Tibial nerve (tissue), 4 donors: Measurements from ENCODE around the gene POLR1B. TPM values are rescaled to one million over a fixed set of nuclear protein-coding genes. Genes with fewer than 3 reads are reported as not detected.
"Not testable (repeated sequence)": the region's sequence is repeated elsewhere in the genome, so short reads cannot be mapped to it uniquely, and the experiment has no call there.

Source experiments
- DNase-seq, 2 donors: peaks; one replicate each; pipeline ENCODE4 v3.0.0-alpha.2; 2019; ENCODE audit warnings: low spot score in 2 of 2
- H3K27ac ChIP-seq, 4 donors: fragments of 200-600 bp; sonication (generic) in 3 of 4; one replicate each; pipeline ENCODE4 v1.5.1; 2017 to 2019; ENCODE audit warnings: mild to moderate bottlenecking in 1 of 4
- H3K27me3 ChIP-seq, 2 donors: fragments of 200-600 bp; sonication (generic) in 1 of 2; one replicate each; pipeline versions ENCODE4 v1.5.1 to v1.6.0; 2017 to 2019
- H3K36me3 ChIP-seq, 3 donors: fragments of 200-600 bp; sonication (generic); one replicate each; pipeline ENCODE4 v1.5.1; 2018 to 2019
- H3K4me1 ChIP-seq, 4 donors: fragments of 200-600 bp; sonication (generic) in 3 of 4; one replicate each; pipeline ENCODE4 v1.5.1; 2017 to 2019
- H3K4me3 ChIP-seq, 4 donors: fragments of 200-600 bp; sonication (generic) in 3 of 4; one replicate each; pipeline ENCODE4 v1.5.1; 2017 to 2019; ENCODE audit warnings: mild to moderate bottlenecking in 1 of 4, moderate library complexity in 1 of 4
- H3K9me3 ChIP-seq, 4 donors: fragments of 200-600 bp; sonication (generic) in 3 of 4; one replicate each; pipeline ENCODE4 v1.5.1; 2017 to 2019
- EP300 ChIP-seq, 2 donors: sonication (generic); formaldehyde crosslinking; IDR thresholded peaks; one replicate each; pipeline ENCODE4 v1.6.1; 2017; ENCODE audit warnings: antibody characterized with exemption in 2 of 2, mild to moderate bottlenecking in 1 of 2
- POLR2A ChIP-seq, 2 donors: fragments of 450-650 bp; IDR thresholded peaks; one replicate each; pipeline ENCODE4 v1.6.1; 2017; ENCODE audit warnings: antibody characterized with exemption in 2 of 2, mild to moderate bottlenecking in 2 of 2, moderate library complexity in 2 of 2
- WGBS, 2 donors: methylation state at CpG; one replicate each; pipeline ENCODE4 v1.1.5; 2018; 5-methylcytosine and 5-hydroxymethylcytosine counted together
- total RNA-seq, 4 donors: library from RNA; depleted of rRNA; stranded (reverse); fragments of >200 nt; gene quantifications; one replicate each; pipeline ENCODE4 v1.1.0, GENCODE V29; 2016
- TF ChIP-seq, protein P1 (sequence below), 5 experiments: fragments of 200-600 bp in 3 of 5; fragments of 450-650 bp in 2 of 5; sonication (generic) in 3 of 5; IDR thresholded peaks; one replicate each; pipeline ENCODE4 v1.5.1; 2016 to 2019; ENCODE audit warnings: antibody characterized with exemption in 5 of 5, mild to moderate bottlenecking in 3 of 5, moderate library complexity in 2 of 5

POLR1B gene
- total RNA-seq, 4 donors from 2014 or later: 10.3 to 14.9 (median 12.1) TPM

GRCh38 chr2:112500850-112501484 lies 41.3 kb upstream of the POLR1B start:
- peak in 1 of 2 donors; percentile 44 for DNase-seq
- TF ChIP-seq, protein P1, sequence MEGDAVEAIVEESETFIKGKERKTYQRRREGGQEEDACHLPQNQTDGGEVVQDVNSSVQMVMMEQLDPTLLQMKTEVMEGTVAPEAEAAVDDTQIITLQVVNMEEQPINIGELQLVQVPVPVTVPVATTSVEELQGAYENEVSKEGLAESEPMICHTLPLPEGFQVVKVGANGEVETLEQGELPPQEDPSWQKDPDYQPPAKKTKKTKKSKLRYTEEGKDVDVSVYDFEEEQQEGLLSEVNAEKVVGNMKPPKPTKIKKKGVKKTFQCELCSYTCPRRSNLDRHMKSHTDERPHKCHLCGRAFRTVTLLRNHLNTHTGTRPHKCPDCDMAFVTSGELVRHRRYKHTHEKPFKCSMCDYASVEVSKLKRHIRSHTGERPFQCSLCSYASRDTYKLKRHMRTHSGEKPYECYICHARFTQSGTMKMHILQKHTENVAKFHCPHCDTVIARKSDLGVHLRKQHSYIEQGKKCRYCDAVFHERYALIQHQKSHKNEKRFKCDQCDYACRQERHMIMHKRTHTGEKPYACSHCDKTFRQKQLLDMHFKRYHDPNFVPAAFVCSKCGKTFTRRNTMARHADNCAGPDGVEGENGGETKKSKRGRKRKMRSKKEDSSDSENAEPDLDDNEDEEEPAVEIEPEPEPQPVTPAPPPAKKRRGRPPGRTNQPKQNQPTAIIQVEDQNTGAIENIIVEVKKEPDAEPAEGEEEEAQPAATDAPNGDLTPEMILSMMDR (IDR thresholded peaks at IDR 0.05): peak in 3 of 5 experiments; percentile 13 to 40 (median 22)
- H3K27me3 ChIP-seq, H3K4me3 ChIP-seq, H3K4me1 ChIP-seq, H3K9me3 ChIP-seq, H3K27ac ChIP-seq: not testable (repeated sequence)
- WGBS, 2 donors: 58 to 64% methylated on average over 9 of the region's 10 CpGs
- peaks cover 0 to 34% (median 0%) of the 10 kb centered on the region in 3 donors for H3K36me3 ChIP-seq

DNA sequence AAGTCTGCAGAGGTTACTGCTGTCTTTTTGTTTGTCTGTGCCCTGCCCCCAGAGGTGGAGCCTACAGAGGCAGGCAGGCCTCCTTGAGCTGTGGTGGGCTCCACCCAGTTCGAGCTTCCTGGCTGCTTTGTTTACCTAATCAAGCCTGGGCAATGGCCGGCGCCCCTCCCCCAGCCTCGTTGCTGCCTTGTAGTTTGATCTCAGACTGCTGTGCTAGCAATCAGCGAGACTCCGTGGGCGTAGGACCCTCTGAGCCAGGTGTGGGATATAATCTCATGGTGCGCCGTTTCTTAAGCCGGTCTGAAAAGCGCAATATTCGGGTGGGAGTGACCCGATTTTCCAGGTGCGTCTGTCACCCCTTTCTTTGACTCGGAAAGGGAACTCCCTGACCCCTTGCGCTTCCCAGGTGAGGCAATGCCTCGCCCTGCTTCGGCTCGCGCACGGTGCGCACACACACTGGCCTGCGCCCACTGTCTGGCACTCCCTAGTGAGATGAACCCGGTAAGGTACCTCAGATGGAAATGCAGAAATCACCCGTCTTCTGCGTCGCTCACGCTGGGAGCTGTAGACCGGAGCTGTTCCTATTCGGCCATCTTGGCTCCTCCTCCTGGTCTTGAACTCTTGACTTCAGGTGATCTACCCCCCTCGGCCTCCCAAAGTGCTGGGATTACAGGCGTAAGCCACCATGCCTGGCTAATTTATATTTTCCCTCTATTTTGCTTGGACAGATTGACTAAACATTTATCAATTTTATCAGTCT lies 32.8 kb upstream of the POLR1B start:
- DNase-seq, H3K27me3 ChIP-seq, H3K4me1 ChIP-seq, H3K4me3 ChIP-seq, H3K27ac ChIP-seq, H3K9me3 ChIP-seq: not testable (repeated sequence)
- 88 to 89% methylated on average over 18 to 24 of the region's 32 CpGs for WGBS, 2 donors
- peaks cover 0 to 33% (median 0%) of the 10 kb centered on the region in 3 donors for H3K36me3 ChIP-seq

DNA sequence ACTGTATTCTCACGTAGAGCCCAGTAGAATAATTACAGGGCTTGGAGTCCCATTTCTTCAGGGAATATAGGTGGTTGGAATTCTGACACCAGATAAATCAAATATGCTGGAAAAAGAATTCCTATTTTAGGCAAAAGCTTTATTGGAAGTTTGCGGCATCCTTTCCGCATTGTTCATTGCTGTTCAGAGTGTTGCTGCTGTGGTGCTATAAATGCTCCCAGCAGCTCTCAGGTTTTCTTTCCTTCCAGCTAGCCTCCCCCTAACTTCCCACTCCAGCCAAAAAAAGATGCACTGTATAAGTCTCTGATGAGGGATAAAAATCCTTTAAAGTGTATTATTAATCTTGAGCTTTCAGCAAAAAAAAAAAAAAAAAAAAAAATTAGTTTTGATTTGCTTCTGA lies 25.5 kb upstream of the POLR1B start:
- H3K9me3 ChIP-seq: peaks cover 0 to 11% (median 0%) of the 10 kb centered on the region in 4 donors
- H3K4me3 ChIP-seq: no peak overlapping the region
- TF ChIP-seq, protein P1 (IDR thresholded peaks at IDR 0.05): no peak
- no peak for TF ChIP-seq POLR2A (IDR thresholded peaks at IDR 0.05)
- TF ChIP-seq EP300 (IDR thresholded peaks at IDR 0.05): no peak
- no peak overlapping the region for H3K27ac ChIP-seq
- 97 to 99% methylated on average over 3 of the region's 3 CpGs for WGBS, 2 donors
- no peak for DNase-seq
- no peaks in the 10 kb centered on the region for H3K4me1 ChIP-seq
- H3K36me3 ChIP-seq: peaks cover 0 to 84% (median 0%) of the 10 kb centered on the region in 3 donors
- H3K27me3 ChIP-seq: no peaks in the 10 kb centered on the region

GRCh38 chr2:112518807-112519206 lies 23.5 kb upstream of the POLR1B start:
- H3K4me1 ChIP-seq: no peaks in the 10 kb centered on the region
- no peak overlapping the region for H3K27ac ChIP-seq
- TF ChIP-seq, protein P1 (IDR thresholded peaks at IDR 0.05): no peak
- TF ChIP-seq POLR2A (IDR thresholded peaks at IDR 0.05) (no peak), EP300 (IDR thresholded peaks at IDR 0.05) (no peak)
- peaks cover 0 to 11% (median 0%) of the 10 kb centered on the region in 4 donors for H3K9me3 ChIP-seq
- WGBS, 2 donors: 87 to 97% methylated on average over 7 of the region's 7 CpGs
- no peak for DNase-seq
- peaks cover 0 to 96% (median 2%) of the 10 kb centered on the region in 3 donors for H3K36me3 ChIP-seq
- no peaks in the 10 kb centered on the region for H3K27me3 ChIP-seq
- H3K4me3 ChIP-seq: no peak overlapping the region

DNA sequence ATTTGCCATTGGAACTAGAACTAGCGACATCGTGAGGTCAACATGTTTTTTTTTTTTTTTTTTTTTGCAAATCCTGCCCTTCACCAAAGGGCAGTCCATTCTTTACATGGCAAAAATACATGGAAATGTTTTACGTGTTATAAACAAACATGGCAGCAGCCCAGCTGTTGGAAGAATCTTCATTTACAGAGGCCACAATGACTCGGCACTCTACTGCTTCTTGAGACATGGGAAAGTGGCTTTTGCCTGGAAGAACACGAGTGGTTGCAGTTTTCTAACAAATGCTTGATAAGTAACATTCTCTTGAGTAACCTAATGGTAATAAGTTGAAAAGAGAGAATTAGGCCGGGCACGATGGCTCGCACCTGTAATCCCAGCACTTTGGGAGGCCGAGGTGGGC lies 22.8 kb upstream of the POLR1B start:
- WGBS, 2 donors: 84 to 96% methylated on average over 9 of the region's 9 CpGs
- TF ChIP-seq, protein P1 (IDR thresholded peaks at IDR 0.05): no peak
- TF ChIP-seq POLR2A (IDR thresholded peaks at IDR 0.05) (no peak), EP300 (IDR thresholded peaks at IDR 0.05) (no peak)
- Histone ChIP-seq H3K36me3 (peaks cover 0 to 93% (median 2%) of the 10 kb centered on the region in 3 donors), H3K27ac (no peak overlapping the region), H3K9me3 (peaks cover 0 to 11% (median 0%) of the 10 kb centered on the region in 4 donors), H3K27me3 (no peaks in the 10 kb centered on the region), H3K4me3 (no peak overlapping the region), H3K4me1 (no peaks in the 10 kb centered on the region)
- no peak for DNase-seq
